GM12873 (cell line): ENCODE measurements around the gene FAM43A.

Experiments used
- TF ChIP-seq, protein P1 (sequence below): IDR thresholded peaks from 2 replicates; pipeline ENCODE4 v1.5.1; 2012; ENCODE audit warnings: low read depth, mild to moderate bottlenecking, moderate library complexity, low read length, control low read depth; ENCODE audit not compliant: insufficient read depth; ENCODE audit errors: missing control alignments

Gene FAM43A

DNA sequence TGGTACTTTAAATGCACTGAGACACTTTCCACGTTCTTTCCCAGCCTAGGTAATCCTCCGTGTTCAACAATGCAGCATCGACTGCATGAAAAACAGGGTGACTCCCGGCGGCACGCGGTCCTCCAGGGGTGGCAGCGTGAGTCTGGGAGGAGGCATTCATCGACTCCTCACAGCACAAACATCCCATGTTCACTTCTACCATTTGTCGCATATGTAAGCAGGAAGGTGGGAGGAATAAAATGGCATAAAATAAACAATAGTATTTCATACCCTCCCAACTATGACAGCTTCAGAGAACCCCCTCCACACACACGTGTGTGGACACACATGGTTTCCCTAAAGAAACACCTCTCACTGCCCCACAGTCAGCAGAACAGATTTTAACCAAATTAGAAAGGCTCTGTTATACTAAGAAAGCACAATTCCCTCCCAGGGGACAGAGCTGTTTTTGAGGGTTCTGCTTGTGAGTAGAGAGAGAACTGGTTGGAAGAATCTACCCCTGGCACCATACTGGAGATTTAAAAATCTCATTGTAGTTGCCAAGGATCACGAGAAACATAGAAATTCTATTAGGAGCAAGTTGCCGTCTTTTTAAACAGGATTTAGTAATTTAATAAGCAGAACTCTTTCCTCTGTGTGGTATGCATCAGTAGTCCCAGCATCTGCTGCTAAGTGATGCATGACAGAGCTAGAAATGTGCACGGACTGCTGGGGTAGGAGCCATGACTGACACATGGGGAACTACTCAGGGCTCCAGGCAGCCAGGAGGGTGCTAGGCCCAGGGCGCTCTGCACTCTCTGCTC is 6.0 kb downstream of the FAM43A start:
- TF ChIP-seq, protein P1, sequence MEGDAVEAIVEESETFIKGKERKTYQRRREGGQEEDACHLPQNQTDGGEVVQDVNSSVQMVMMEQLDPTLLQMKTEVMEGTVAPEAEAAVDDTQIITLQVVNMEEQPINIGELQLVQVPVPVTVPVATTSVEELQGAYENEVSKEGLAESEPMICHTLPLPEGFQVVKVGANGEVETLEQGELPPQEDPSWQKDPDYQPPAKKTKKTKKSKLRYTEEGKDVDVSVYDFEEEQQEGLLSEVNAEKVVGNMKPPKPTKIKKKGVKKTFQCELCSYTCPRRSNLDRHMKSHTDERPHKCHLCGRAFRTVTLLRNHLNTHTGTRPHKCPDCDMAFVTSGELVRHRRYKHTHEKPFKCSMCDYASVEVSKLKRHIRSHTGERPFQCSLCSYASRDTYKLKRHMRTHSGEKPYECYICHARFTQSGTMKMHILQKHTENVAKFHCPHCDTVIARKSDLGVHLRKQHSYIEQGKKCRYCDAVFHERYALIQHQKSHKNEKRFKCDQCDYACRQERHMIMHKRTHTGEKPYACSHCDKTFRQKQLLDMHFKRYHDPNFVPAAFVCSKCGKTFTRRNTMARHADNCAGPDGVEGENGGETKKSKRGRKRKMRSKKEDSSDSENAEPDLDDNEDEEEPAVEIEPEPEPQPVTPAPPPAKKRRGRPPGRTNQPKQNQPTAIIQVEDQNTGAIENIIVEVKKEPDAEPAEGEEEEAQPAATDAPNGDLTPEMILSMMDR, result no peak

DNA sequence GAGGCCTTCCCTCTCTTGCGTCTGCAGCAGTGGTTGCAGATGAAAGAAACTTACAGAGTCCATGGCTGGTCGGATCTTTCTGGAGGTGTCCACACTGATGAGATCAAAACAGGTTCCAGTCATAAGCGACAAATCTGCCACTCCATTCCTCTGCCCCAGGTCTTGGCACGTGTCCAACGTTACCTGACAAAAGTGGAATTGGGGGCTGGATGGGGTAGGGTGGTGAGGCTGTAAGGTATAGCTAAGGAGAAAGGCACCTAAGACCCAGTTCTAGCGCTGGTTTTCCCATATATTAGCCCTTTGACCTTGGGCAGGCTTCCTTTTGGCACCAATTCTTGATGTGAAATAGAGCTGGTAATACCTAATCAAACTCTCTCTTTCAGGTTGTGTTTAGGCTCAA is 11.0 kb downstream of the FAM43A start:
- TF ChIP-seq, protein P1, result no peak

DNA sequence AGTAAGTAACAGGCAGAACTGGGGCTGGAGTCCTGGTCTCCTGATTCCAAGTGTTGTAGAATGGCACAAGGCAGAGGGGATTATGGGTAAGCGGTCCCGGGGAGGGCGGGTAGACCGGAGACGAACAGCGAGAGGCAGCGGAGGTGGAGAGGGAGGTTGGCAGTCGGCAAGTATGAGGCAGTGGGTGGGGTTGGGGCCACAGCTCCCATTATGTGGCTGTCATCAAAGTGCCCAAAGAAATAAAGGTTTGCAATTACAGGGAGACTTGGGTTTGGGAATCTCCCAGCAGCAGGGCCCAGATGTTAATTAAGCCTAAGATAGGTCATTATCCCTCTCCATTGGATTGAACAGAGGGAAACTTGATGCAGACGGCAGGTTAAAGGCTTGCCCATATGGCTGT is 16.9 kb downstream of the FAM43A start:
- TF ChIP-seq, protein P1, result no peak

DNA sequence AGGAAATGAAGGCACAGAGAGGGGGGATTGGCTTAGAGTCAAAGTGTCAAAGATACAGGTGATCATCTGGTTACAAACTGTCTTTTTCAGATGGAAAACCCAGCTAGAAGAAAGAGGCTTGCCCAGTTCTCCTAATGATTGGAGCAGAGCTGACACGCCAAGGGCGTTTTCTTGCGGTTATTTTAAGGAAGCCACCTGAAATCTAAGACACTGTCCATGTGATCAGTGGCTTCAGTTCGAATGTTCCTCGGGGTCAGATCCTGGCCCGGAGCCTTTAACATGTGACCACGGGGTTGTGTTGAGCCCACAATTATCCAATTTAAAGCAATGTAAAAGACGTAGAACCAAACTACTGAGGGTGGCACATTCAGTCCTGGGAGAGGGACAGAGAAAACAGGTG is 19.5 kb downstream of the FAM43A start:
- TF ChIP-seq, protein P1, result no peak

DNA sequence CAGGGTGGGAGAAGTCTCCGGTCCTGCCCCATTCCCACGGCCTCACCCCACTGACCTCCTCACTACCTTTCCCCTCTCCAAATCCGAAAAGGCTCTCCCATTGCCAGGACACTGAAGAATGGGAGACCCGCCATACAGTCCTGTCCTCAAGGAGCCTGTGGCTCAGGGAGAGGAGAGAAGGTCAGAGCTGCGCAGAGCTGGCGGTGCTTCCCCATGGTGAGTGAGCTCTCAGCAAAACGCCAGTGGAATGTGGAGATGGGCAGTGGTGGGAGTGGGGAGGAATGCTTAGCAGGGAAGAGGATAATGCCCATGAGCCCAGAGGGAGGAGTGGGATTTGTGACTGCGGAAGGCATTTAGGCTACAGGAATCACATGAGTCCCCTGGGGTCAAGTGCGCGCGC is 20.1 kb downstream of the FAM43A start:
- TF ChIP-seq, protein P1, result no peak

DNA sequence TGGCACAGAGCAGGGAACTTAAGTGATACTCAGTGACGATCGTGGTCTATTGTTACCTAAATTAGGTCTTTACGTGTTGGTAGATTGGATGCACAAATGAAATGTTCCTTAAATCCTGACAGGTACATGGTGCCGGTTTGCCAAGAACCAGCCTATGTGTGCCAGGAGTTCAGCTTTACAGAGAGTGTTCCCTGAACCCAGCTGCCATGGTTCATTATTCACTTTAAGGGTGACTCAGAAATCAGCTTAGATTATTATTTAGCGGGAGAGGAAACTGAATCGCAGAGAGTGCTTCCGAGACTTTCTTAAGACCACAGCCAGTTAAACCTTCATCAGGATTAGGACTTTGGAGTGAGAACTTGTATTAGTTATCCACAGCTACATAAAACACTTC is 21.5 kb downstream of the FAM43A start:
- TF ChIP-seq, protein P1, result no peak

DNA sequence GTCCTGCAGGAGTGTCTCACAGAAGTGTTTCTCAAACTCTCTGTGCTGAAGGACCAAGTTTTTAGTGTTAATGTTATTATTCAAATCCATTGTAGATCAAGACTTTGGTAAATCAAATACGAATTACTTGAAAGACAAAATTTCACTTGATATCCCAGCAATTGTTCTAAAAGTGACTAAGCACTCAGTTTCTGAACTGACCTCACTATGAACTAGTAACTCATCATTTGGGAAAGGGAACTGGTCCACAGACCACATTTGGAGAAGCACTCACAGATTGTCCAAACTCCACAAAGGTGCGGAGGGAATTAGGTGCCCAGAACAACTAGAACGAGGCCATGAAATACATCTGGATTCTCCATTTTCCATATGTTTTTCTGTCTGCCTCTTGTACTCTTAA is 25.6 kb downstream of the FAM43A start:
- TF ChIP-seq, protein P1, result no peak

DNA sequence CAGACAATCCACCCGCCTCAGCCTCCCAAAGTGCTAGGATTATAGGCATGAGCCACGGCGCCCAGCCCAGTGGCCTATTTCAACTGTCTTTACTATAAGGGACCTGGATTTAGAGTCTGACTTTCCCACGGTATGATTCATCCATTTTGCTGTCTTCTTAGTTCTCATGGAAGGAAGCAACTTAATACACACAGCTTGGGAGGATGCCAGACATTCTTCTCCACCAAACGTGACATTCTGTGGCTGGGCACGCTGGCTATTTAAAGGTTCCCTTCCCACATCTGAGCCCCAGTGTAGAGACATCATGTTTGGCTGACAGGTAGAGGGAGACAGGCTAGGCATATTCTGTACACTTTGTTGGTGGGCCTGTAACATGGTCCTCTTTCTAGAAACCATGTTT is 26.2 kb downstream of the FAM43A start:
- TF ChIP-seq, protein P1, result no peak
